WTC11 (cell line): ENCODE measurements around the gene IRAK1. TPM values are rescaled to one million over a fixed set of nuclear protein-coding genes. Genes with fewer than 3 reads are reported as not detected.

Experiments
- ATAC-seq: fragments of 200-7000 bp; cut with Tn5 transposase; 2 replicates; pipeline ENCODE4 v1.10.0; 2021; ENCODE audit warnings: mild to moderate bottlenecking, moderate library complexity
- CTCF ChIA-PET: fragments of 300-600 bp; sonication (Branson Sonifier 250); formaldehyde crosslinking; loops from one replicate; lab custom pipeline; 2021; ENCODE audit warnings: antibody characterized with exemption; lab: Charles Lee
- POLR2A ChIA-PET: fragments of 350-600 bp; sonication (Branson Sonifier 250); formaldehyde crosslinking; loops from one replicate; lab custom pipeline; 2021; ENCODE audit warnings: antibody characterized with exemption; lab: Charles Lee
- DNase-seq: peaks from one replicate; pipeline ENCODE4 v3.0.0; 2021; ENCODE audit warnings: low spot score
- H3K27ac Mint-ChIP-seq: 2 replicates; pipeline ENCODE4 v1.8.0; 2021; ENCODE audit warnings: mixed read lengths
- H3K27me3 Mint-ChIP-seq: 2 replicates; pipeline ENCODE4 v1.8.0; 2021; ENCODE audit warnings: low read depth, mild to moderate bottlenecking, moderate library complexity, mixed read lengths
- H3K36me3 Mint-ChIP-seq: 2 replicates; pipeline ENCODE4 v1.8.0; 2021; ENCODE audit warnings: mixed read lengths
- H3K4me1 Mint-ChIP-seq: 2 replicates; pipeline ENCODE4 v1.8.0; 2022; ENCODE audit warnings: mixed read lengths
- H3K4me3 Mint-ChIP-seq: 2 replicates; pipeline ENCODE4 v1.8.0; 2021; ENCODE audit warnings: mild to moderate bottlenecking, moderate library complexity, mixed read lengths
- H3K9me3 Mint-ChIP-seq: 2 replicates; pipeline ENCODE4 v1.8.0; 2021; ENCODE audit warnings: mixed read lengths
- ATF3 ChIP-seq: sonication (generic); formaldehyde crosslinking; conservative IDR thresholded peaks from 2 replicates; pipeline ENCODE4 v1.8.1; 2022; ENCODE audit warnings: mild to moderate bottlenecking, missing genetic modification reagents
- CDX4 ChIP-seq: fragments of 250-450 bp; sonication (Bioruptor Pico); IDR thresholded peaks from 2 replicates; pipeline ENCODE4 v1.9.0; 2021; ENCODE audit warnings: moderate library complexity, mild to moderate bottlenecking, inconsistent platforms, borderline replicate concordance
- E2F4 ChIP-seq: sonication (generic); formaldehyde crosslinking; IDR thresholded peaks from 2 replicates; pipeline ENCODE4 v1.8.1; 2022; ENCODE audit warnings: low read depth, mild to moderate bottlenecking, moderate library complexity, missing genetic modification reagents, borderline replicate concordance
- E2F5 ChIP-seq: sonication (generic); formaldehyde crosslinking; IDR thresholded peaks from 2 replicates; pipeline ENCODE4 v1.8.1; 2022; ENCODE audit warnings: mild to moderate bottlenecking, moderate library complexity, missing genetic modification reagents
- FOXJ3 ChIP-seq: sonication (generic); formaldehyde crosslinking; IDR thresholded peaks from 2 replicates; pipeline ENCODE4 v1.9.0; 2021; ENCODE audit warnings: missing genetic modification reagents, mild to moderate bottlenecking, borderline replicate concordance
- FOXP4 ChIP-seq: sonication (generic); formaldehyde crosslinking; IDR thresholded peaks from 2 replicates; pipeline ENCODE4 v1.8.0; 2022; ENCODE audit warnings: mild to moderate bottlenecking, missing genetic modification reagents
- GABPB1 ChIP-seq: sonication (generic); formaldehyde crosslinking; IDR thresholded peaks from 2 replicates; pipeline ENCODE4 v1.8.1; 2023; ENCODE audit warnings: mild to moderate bottlenecking, missing genetic modification reagents
- GTF2I ChIP-seq: fragments of 250-450 bp; sonication (Bioruptor Pico); conservative IDR thresholded peaks from 2 replicates; pipeline ENCODE4 v1.4.0; 2021; ENCODE audit warnings: mild to moderate bottlenecking
- HMGXB4 ChIP-seq: sonication (generic); formaldehyde crosslinking; IDR thresholded peaks from 2 replicates; pipeline ENCODE4 v1.8.1; 2023; ENCODE audit warnings: mild to moderate bottlenecking, moderate library complexity, missing genetic modification reagents
- IRF1 ChIP-seq: sonication (generic); formaldehyde crosslinking; IDR thresholded peaks from 2 replicates; pipeline ENCODE4 v1.8.0; 2023; ENCODE audit warnings: missing genetic modification reagents
- IRF2 ChIP-seq: sonication (generic); formaldehyde crosslinking; IDR thresholded peaks from 2 replicates; pipeline ENCODE4 v1.8.0; 2022; ENCODE audit warnings: low read depth, missing genetic modification reagents, borderline replicate concordance
- MAX ChIP-seq: sonication (generic); formaldehyde crosslinking; IDR thresholded peaks from 2 replicates; pipeline ENCODE4 v1.8.0; 2022; ENCODE audit warnings: mild to moderate bottlenecking, missing genetic modification reagents
- MYBL2 ChIP-seq: sonication (generic); formaldehyde crosslinking; IDR thresholded peaks from 2 replicates; pipeline ENCODE4 v1.8.1; 2023; ENCODE audit warnings: mild to moderate bottlenecking, moderate library complexity, missing genetic modification reagents
- RELA ChIP-seq: sonication (generic); formaldehyde crosslinking; IDR thresholded peaks from 2 replicates; pipeline ENCODE4 v1.8.1; 2022; ENCODE audit warnings: missing genetic modification reagents, mild to moderate bottlenecking, borderline replicate concordance
- SMAD3 ChIP-seq: sonication (generic); formaldehyde crosslinking; IDR thresholded peaks from 2 replicates; pipeline ENCODE4 v1.8.0; 2022; ENCODE audit warnings: missing genetic modification reagents, mild to moderate bottlenecking, borderline replicate concordance
- ZNF232 ChIP-seq: sonication (generic); formaldehyde crosslinking; IDR thresholded peaks from 2 replicates; pipeline ENCODE4 v1.8.0; 2022; ENCODE audit warnings: mild to moderate bottlenecking, missing genetic modification reagents
- ZNF263 ChIP-seq: sonication (generic); formaldehyde crosslinking; IDR thresholded peaks from 2 replicates; pipeline ENCODE4 v1.8.1; 2022; ENCODE audit warnings: low read depth, mild to moderate bottlenecking, moderate library complexity, missing genetic modification reagents
- ZNF423 ChIP-seq: fragments of 250-450 bp; sonication (Bioruptor Pico); IDR thresholded peaks from 2 replicates; pipeline ENCODE4 v2.1.2; 2022; ENCODE audit warnings: mild to moderate bottlenecking, moderate library complexity
- ZNF671 ChIP-seq: fragments of 250-450 bp; sonication (Bioruptor Pico); IDR thresholded peaks from 2 replicates; pipeline ENCODE4 v1.8.0; 2021; ENCODE audit warnings: mild to moderate bottlenecking
- total RNA-seq: library from RNA; stranded (reverse); gene quantifications from 3 replicates; pipeline ENCODE4 v1.2.3, GENCODE V29; 2021

Gene IRAK1
- total RNA-seq, 1 experiment from 2014 or later: 32.1 TPM

- Mint-ChIP-seq H3K4me3 (no peak overlapping the region), H3K27me3 (no peaks in the 10 kb centered on the region), H3K27ac (no peak overlapping the region), H3K9me3 (no peaks in the 10 kb centered on the region), H3K4me1 (peaks cover 12% of the 10 kb centered on the region), H3K36me3 (peaks cover 5% of the 10 kb centered on the region)
- no peak for TF ChIP-seq ZNF232 (CRISPR knock-in tag)
- no peak for TF ChIP-seq RELA
- no peak for TF ChIP-seq ZNF423 (CRISPR knock-in tag)
- no peak for TF ChIP-seq MYBL2 (CRISPR knock-in tag)
- TF ChIP-seq E2F4 (CRISPR knock-in tag): no peak
- no peak for TF ChIP-seq SMAD3 (CRISPR knock-in tag)
- no peak for TF ChIP-seq E2F5
- TF ChIP-seq MAX (CRISPR knock-in tag): no peak
- TF ChIP-seq ATF3 (CRISPR knock-in tag): no peak
- no peak for TF ChIP-seq FOXP4 (CRISPR knock-in tag)
- TF ChIP-seq HMGXB4 (CRISPR knock-in tag): no peak
- no peak for TF ChIP-seq ZNF263
- TF ChIP-seq GABPB1 (CRISPR knock-in tag): no peak
- TF ChIP-seq CDX4: no peak
- TF ChIP-seq IRF2: no peak
- TF ChIP-seq GTF2I (CRISPR knock-in tag): no peak
- TF ChIP-seq ZNF671 (CRISPR knock-in tag): no peak
- TF ChIP-seq IRF1: no peak
- TF ChIP-seq FOXJ3 (CRISPR knock-in tag): no peak
- ATAC-seq: no peak
- ChIA-PET POLR2A (no interaction called here), CTCF (interaction anchor here (1.5 kb wide), 1 partner anchor 10 kb away, joined by 9 read pairs; no protein-coding TSS in a partner anchor)
- DNase-seq: no peak
Measured at GRCh38 chrX:154011376-154012335, 8.0 kb downstream of the IRAK1 start.
